GM12801 (cell line): Measurements from ENCODE around the gene NECAP2.

Source experiments
- CTCF ChIP-seq: IDR thresholded peaks from one replicate; pipeline ENCODE4 v1.5.1; 2011; ENCODE audit warnings: control low read depth; ENCODE audit not compliant: insufficient read length; ENCODE audit errors: extremely low read depth

The NECAP2 gene

GRCh38 chr1:16503494-16503893 is 63.0 kb downstream of the NECAP2 start:
- TF ChIP-seq CTCF, result no peak
